A673 (cell line): Measurements from ENCODE around the gene TRAF7. TPM values are rescaled to one million over a fixed set of nuclear protein-coding genes. Genes with fewer than 3 reads are reported as not detected.

ENCODE experiments used
- BruUV-seq: library from RNA; stranded (reverse); fragments of 400-500 nt; replicated peaks from 2 replicates; lab custom pipeline; 2021; lab: Mats Ljungman, UMichigan
- CTCF ChIA-PET: fragments of 300-600 bp; sonication (Branson Sonifier 250); formaldehyde crosslinking; loops from one replicate; lab custom pipeline; 2022; ENCODE audit warnings: antibody characterized with exemption; lab: Charles Lee
- POLR2A ChIA-PET: fragments of 300-600 bp; sonication (Branson Sonifier 250); formaldehyde crosslinking; loops from one replicate; lab custom pipeline; 2022; ENCODE audit warnings: antibody characterized with exemption; ENCODE audit not compliant: low non-redundant PET; lab: Charles Lee
- DNase-seq: peaks from one replicate; pipeline ENCODE4 v3.0.0-alpha.2; 2015; ENCODE audit warnings: low spot score
- H3K27ac ChIP-seq: fragments of 200-600 bp; sonication (generic); 2 replicates; pipeline ENCODE4 v1.5.1; 2016; ENCODE audit warnings: mixed run types, low read depth, mild to moderate bottlenecking, mixed read lengths, antibody characterized with exemption, low read length; ENCODE audit not compliant: poor library complexity, severe bottlenecking
- H3K27me3 ChIP-seq: fragments of 200-600 bp; sonication (generic); replicated peaks from 2 replicates; pipeline ENCODE4 v1.6.1; 2017; ENCODE audit warnings: mixed run types, low read depth, mild to moderate bottlenecking, mixed read lengths, antibody characterized with exemption, low read length; ENCODE audit not compliant: insufficient read depth, poor library complexity
- H3K36me3 ChIP-seq: fragments of 200-600 bp; sonication (generic); 2 replicates; pipeline ENCODE4 v1.6.1; 2016; ENCODE audit warnings: mixed run types, mild to moderate bottlenecking, mixed read lengths, antibody characterized with exemption, low read length; ENCODE audit not compliant: insufficient read depth, poor library complexity, severe bottlenecking
- H3K4me1 ChIP-seq: fragments of 200-600 bp; sonication (generic); 2 replicates; pipeline ENCODE4 v1.6.1; 2017; ENCODE audit warnings: mixed run types, mild to moderate bottlenecking, mixed read lengths, antibody characterized with exemption, low read length; ENCODE audit not compliant: insufficient read depth, poor library complexity, severe bottlenecking
- H3K4me3 ChIP-seq: fragments of 200-600 bp; sonication (generic); 2 replicates; pipeline ENCODE4 v1.5.1; 2016; ENCODE audit warnings: low read depth, mixed run types, mild to moderate bottlenecking, mixed read lengths, low read length; ENCODE audit not compliant: poor library complexity, severe bottlenecking
- H3K9me3 ChIP-seq: fragments of 200-600 bp; sonication (generic); 2 replicates; pipeline ENCODE4 v1.6.1; 2016; ENCODE audit warnings: mixed run types, low read depth, mild to moderate bottlenecking, mixed read lengths, antibody characterized with exemption, low read length; ENCODE audit not compliant: poor library complexity, severe bottlenecking
- EZH2 ChIP-seq: fragments of 200-600 bp; sonication (generic); IDR thresholded peaks from 2 replicates; pipeline ENCODE4 v1.6.1; 2017; ENCODE audit warnings: borderline replicate concordance, low read depth, mild to moderate bottlenecking, mixed read lengths, antibody characterized with exemption, low read length; ENCODE audit not compliant: poor library complexity, severe bottlenecking
- intact Hi-C: fragments of 100-400 bp; cut with micrococcal nuclease; formaldehyde crosslinking; loops from one replicate; pipeline ENCODE4 v1.10.0; 2022; ENCODE audit not compliant: unreplicated experiment
- total RNA-seq: library from RNA; stranded (reverse); gene quantifications from 2 replicates; pipeline ENCODE4 v1.2.3, GENCODE V29; 2021
- TF ChIP-seq, protein P1 (sequence below): fragments of 300-800, 200-600 bp; sonication (generic); conservative IDR thresholded peaks from 2 replicates; pipeline ENCODE4 v1.5.1; 2017; ENCODE audit warnings: low read depth, mild to moderate bottlenecking, antibody characterized with exemption, low read length, moderate library complexity, mixed read lengths

The TRAF7 gene
- total RNA-seq, 1 experiment from 2014 or later: 96.7 TPM

DNA sequence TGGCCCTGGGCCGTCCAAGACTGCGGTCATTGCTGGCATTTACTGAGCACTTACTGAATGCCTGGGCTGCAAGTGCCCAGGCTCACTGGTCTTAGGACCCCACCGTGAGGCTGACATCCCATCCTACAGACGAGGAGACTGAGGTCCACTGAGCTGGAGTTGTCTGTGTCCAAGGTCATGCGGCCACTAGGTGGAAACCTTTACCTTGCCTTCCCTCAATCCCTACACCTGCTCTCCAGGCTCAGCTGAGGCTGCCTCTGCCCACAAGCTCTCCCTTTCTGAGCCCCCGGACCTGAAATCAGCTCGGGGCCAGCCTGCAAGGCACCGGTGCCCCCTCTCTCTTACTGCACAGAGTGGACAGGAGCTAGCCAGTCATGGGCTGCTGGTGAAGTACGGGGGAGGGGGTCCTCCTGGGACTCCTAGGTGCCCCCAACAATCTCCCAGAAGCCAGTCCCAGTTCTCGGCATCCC is 39.3 kb downstream of the TRAF7 start:
- DNase-seq: peak; percentile 48
- Histone ChIP-seq H3K27ac (no peak overlapping the region), H3K4me3 (no peak overlapping the region), H3K9me3 (no peaks in the 10 kb centered on the region), H3K36me3 (no peaks in the 10 kb centered on the region), H3K27me3 (peaks cover 26% of the 10 kb centered on the region), H3K4me1 (peaks cover 7% of the 10 kb centered on the region)
- intact Hi-C loops: no loop called here
- no TSS peak for BruUV-seq
- ChIA-PET POLR2A (interaction anchor here (0.5 kb wide), 2 partner anchors 46 to 318 kb away, joined by 4 read pairs; no protein-coding TSS in a partner anchor), CTCF (interaction anchor here (0.6 to 1.1 kb wide), 2 partner anchors 13 to 168 kb away, joined by 3 read pairs; partner anchors contain the start of gene NHERF2)
- no peak for TF ChIP-seq EZH2
- TF ChIP-seq, protein P1, sequence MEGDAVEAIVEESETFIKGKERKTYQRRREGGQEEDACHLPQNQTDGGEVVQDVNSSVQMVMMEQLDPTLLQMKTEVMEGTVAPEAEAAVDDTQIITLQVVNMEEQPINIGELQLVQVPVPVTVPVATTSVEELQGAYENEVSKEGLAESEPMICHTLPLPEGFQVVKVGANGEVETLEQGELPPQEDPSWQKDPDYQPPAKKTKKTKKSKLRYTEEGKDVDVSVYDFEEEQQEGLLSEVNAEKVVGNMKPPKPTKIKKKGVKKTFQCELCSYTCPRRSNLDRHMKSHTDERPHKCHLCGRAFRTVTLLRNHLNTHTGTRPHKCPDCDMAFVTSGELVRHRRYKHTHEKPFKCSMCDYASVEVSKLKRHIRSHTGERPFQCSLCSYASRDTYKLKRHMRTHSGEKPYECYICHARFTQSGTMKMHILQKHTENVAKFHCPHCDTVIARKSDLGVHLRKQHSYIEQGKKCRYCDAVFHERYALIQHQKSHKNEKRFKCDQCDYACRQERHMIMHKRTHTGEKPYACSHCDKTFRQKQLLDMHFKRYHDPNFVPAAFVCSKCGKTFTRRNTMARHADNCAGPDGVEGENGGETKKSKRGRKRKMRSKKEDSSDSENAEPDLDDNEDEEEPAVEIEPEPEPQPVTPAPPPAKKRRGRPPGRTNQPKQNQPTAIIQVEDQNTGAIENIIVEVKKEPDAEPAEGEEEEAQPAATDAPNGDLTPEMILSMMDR: peak; percentile 38; the same call in 1 of the 2 replicates

DNA sequence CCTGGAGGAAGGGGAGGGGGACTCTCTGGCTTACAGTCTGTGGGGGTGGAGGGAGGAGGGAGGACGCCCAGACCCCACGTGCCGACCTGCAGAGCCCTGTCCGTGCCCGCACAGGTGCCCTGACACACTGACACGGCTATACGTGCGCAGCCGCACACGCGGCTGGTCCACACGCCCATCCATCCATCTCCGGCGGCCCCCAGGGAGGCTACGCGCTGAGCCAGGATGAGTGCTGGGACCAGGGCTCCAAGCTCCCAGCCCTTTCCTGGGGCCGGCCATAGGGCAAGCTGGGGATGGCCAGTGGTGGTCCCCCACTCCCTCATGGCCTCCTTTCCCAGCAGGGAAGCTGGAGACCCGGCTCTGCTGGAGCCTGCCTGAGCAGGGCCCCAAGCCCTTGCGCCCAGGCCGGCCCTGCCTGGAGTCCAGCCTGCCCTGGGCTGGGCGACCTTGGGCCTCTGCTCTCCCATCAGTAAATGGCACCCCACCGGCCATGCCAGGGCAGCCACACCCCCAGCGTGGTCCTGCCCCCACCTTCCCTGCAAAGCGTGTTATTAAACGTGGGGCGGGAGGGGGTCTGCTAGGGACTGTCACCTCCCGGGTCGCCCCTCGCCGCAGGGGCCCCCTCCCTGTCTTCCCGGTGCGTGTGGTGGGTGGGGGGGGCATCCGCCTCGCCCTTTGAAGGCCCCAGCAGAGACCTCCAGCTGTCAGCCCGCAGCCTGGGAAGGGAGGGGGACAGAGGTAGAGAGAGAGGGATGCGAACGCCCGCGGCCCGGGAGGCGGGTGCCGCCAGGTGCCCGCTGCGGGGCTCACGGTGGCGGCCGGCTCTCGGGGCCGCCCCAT is 40.0 kb downstream of the TRAF7 start:
- intact Hi-C loops: no loop called here
- peak overlapping the region; percentile 53 for H3K4me3 ChIP-seq
- no peaks in the 10 kb centered on the region for H3K36me3 ChIP-seq
- peaks cover 26% of the 10 kb centered on the region for H3K27me3 ChIP-seq
- H3K4me1 ChIP-seq: peaks cover 7% of the 10 kb centered on the region
- no peak overlapping the region for H3K27ac ChIP-seq
- no peak for DNase-seq
- no TSS peak for BruUV-seq
- POLR2A ChIA-PET: no interaction called here
- H3K9me3 ChIP-seq: no peaks in the 10 kb centered on the region
- CTCF ChIA-PET: interaction anchor here (0.6 kb wide), 1 partner anchor 169 kb away, joined by 3 read pairs; the partner anchor contains the start of gene NHERF2
- TF ChIP-seq, protein P1: no peak
- no peak for TF ChIP-seq EZH2

DNA sequence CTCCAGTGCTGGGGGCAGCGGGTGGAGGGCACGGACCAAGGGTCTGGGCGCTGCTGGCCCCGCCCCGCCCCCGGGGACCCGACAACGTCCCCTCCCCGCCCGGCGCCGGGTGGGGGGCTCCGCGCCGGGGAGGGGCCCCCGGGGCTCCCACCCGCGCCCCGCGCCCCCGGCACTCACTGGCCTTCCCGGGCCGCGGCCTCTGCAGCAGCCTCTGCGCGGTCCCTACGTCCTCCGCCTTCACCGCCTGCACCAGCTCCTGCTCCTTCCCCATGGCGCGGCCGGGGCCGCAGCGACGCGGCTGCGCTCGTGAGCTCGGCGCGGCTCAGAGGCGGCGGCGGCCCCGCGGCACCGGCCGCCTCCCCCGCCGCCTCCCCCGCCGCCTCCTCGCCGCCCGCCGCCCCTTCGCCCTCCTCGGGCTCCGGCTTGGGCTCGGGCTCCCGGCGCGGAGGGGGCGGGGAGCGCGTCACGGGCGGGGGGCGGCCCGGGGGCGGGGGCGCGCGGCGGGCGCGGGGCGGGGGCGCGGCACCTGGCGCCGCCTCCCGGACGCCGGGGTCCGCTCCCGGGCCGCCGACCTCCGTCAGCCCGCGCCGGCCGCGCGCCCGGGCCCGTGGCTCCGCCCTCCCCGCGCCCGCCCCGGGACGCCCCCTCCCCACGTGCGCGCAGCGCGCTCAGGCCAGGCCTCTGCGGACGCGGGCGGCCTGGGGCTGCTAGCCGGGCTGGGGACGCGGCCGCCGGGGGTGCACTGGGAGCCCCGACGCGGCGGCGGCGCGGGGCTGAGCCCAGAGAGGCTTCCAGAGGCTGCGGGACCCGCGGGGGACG is 40.8 kb downstream of the TRAF7 start, which contains the start of gene CASKIN1:
Gene CASKIN1, minus strand, starts transcription at position 444 of the 819 bp plus-strand sequence. Its CDS starts 173 bp downstream, at position 271.
- BruUV-seq: no TSS peak
- peak; percentile 52 for DNase-seq
- peaks cover 26% of the 10 kb centered on the region for H3K27me3 ChIP-seq

More for the DNA sequence above, 40.8 kb downstream of the TRAF7 start, which contains the start of gene CASKIN1:
- no peak for TF ChIP-seq EZH2
- TF ChIP-seq, protein P1: no peak
- CTCF ChIA-PET: no interaction called here
- no peak within 1 kb of the TSS for H3K27ac ChIP-seq
- peaks cover 7% of the 10 kb centered on the region for H3K4me1 ChIP-seq
- no peaks in the 10 kb centered on the region for H3K36me3 ChIP-seq
- intact Hi-C loops: no loop called here
- peak within 1 kb of the TSS; percentile 53 for H3K4me3 ChIP-seq
- POLR2A ChIA-PET: no interaction called here
- no peaks in the 10 kb centered on the region for H3K9me3 ChIP-seq
